Ishikawa (cell line): ENCODE measurements around the gene SGSM1.

Experiments used
- CEBPB ChIP-seq: IDR thresholded peaks from 2 replicates; pipeline ENCODE4 v1.6.1; 2012
- CREB1 ChIP-seq: IDR thresholded peaks from 2 replicates; pipeline ENCODE4 v1.6.1; 2012; ENCODE audit warnings: low read depth
- EGR1 ChIP-seq: IDR thresholded peaks from 2 replicates; pipeline ENCODE4 v1.6.1; 2012
- EP300 ChIP-seq: IDR thresholded peaks from 2 replicates; pipeline ENCODE4 v1.6.1; 2012; ENCODE audit warnings: borderline replicate concordance
- FOXM1 ChIP-seq: IDR thresholded peaks from 2 replicates; pipeline ENCODE4 v1.6.1; 2012; ENCODE audit warnings: low read depth, borderline replicate concordance
- MAX ChIP-seq: IDR thresholded peaks from 2 replicates; pipeline ENCODE4 v1.6.1; 2012
- NFIC ChIP-seq: IDR thresholded peaks from 2 replicates; pipeline ENCODE4 v1.6.1; 2012
- RAD21 ChIP-seq: IDR thresholded peaks from 2 replicates; pipeline ENCODE4 v1.6.1; 2012; ENCODE audit warnings: low read depth
- REST ChIP-seq: IDR thresholded peaks from 2 replicates; pipeline ENCODE4 v1.6.1; 2012; ENCODE audit warnings: low read depth, mild to moderate bottlenecking
- TAF1 ChIP-seq: IDR thresholded peaks from 2 replicates; pipeline ENCODE4 v1.6.1; 2012; ENCODE audit warnings: low read depth, mild to moderate bottlenecking
- TCF12 ChIP-seq: IDR thresholded peaks from 2 replicates; pipeline ENCODE4 v1.6.1; 2012; ENCODE audit warnings: low read depth
- YY1 ChIP-seq: IDR thresholded peaks from 2 replicates; pipeline ENCODE4 v1.6.1; 2012; ENCODE audit warnings: low read depth
- ZBTB7A ChIP-seq: IDR thresholded peaks from 2 replicates; pipeline ENCODE4 v1.6.1; 2012; ENCODE audit warnings: low read depth
- TF ChIP-seq, protein P1 (sequence below): IDR thresholded peaks from 2 replicates; pipeline ENCODE4 v1.6.1; 2012

- TF ChIP-seq FOXM1 (no peak), TAF1 (no peak), RAD21 (no peak), TCF12 (no peak), REST (no peak), ZBTB7A (no peak), NFIC (no peak), EGR1 (no peak), CEBPB (no peak), EP300 (no peak), MAX (no peak), YY1 (no peak), CREB1 (no peak)
- TF ChIP-seq, protein P1, sequence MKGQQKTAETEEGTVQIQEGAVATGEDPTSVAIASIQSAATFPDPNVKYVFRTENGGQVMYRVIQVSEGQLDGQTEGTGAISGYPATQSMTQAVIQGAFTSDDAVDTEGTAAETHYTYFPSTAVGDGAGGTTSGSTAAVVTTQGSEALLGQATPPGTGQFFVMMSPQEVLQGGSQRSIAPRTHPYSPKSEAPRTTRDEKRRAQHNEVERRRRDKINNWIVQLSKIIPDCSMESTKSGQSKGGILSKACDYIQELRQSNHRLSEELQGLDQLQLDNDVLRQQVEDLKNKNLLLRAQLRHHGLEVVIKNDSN = no peak
Observed at GRCh38 chr22:24945430-24945829, 139.4 kb downstream of the SGSM1 start.
